Activated CD4-positive, alpha-beta memory T cell treated with anti-CD3 and anti-CD28 coated beads for 36 hours (primary cell): Measurements from ENCODE around the gene KRT9. TPM values are rescaled to one million over a fixed set of nuclear protein-coding genes. Genes with fewer than 3 reads are reported as not detected.
"Not testable (repeated sequence)": the region's sequence is repeated elsewhere in the genome, so short reads cannot be mapped to it uniquely, and the experiment has no call there.

ENCODE experiments used
- CTCF ChIA-PET: fragments of 350-600 bp; sonication (Branson Sonifier 250); formaldehyde crosslinking; loops from one replicate; lab custom pipeline; 2021; ENCODE audit warnings: antibody characterized with exemption, inconsistent platforms; lab: Charles Lee
- POLR2A ChIA-PET: fragments of 350-600 bp; sonication (Branson Sonifier 250); formaldehyde crosslinking; loops from one replicate; lab custom pipeline; 2021; ENCODE audit warnings: antibody characterized with exemption; lab: Charles Lee
- DNase-seq: peaks from one replicate; pipeline ENCODE4 v3.0.0-alpha.2; 2020
- H3K27ac Mint-ChIP-seq: one replicate; pipeline ENCODE4 v1.8.0; 2021; ENCODE audit warnings: mixed read lengths
- H3K27me3 Mint-ChIP-seq: one replicate; pipeline ENCODE4 v1.8.0; 2021; ENCODE audit warnings: mixed read lengths
- H3K36me3 Mint-ChIP-seq: one replicate; pipeline ENCODE4 v1.8.0; 2021; ENCODE audit warnings: mixed read lengths
- H3K4me1 Mint-ChIP-seq: one replicate; pipeline ENCODE4 v1.8.0; 2021; ENCODE audit warnings: low read depth, mixed read lengths
- H3K4me3 Mint-ChIP-seq: one replicate; pipeline ENCODE4 v1.8.0; 2021; ENCODE audit warnings: mild to moderate bottlenecking, mixed read lengths
- H3K9me3 Mint-ChIP-seq: one replicate; pipeline ENCODE4 v1.8.0; 2021; ENCODE audit warnings: mixed read lengths
- intact Hi-C: fragments of 100-400 bp; cut with micrococcal nuclease; formaldehyde crosslinking; loops from one replicate; pipeline ENCODE4 v1.15.1; 2023
- total RNA-seq, 2 experiments: library from RNA; stranded (reverse); gene quantifications; one replicate each; pipeline ENCODE4 v1.2.3, GENCODE V29; 2021

Gene KRT9
- total RNA-seq, 2 experiments from 2014 or later, result not detected

DNA sequence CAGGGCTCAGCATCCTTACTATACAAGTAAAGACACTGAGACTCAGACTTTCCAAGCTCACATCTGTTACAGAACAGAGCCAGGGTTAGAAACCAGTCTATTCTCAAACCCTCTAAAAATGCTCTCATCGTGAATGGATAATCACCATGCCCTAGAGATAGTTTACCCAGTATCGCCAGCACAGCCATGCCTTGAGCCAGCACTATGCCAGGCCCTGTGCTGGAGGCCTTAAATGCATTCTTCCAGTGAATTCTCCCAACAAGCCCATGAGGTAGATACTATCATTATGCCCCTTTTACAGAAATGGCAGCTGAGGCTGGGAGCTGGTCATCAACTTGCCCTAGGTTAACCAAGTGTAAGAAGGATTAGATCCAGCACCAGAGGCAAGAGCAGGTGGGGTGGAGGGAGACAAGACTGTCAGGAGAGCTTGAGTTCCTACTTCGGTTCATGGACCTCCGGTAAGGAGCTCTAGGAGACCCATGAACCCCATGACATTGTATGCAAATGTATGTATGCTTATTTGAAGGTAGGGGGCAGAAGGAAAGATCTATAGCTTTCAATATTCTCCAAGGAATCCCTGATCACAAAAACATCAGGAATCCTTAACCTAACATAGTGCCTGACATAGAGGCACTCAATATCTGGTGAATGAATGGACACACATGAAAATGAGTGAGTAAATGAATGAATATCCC lies 9.7 kb upstream of the KRT9 start:
- no peak for DNase-seq
- Mint-ChIP-seq H3K9me3 (no peaks in the 10 kb centered on the region), H3K36me3 (no peaks in the 10 kb centered on the region), H3K4me1 (no peaks in the 10 kb centered on the region), H3K27me3 (peaks cover 21% of the 10 kb centered on the region), H3K4me3 (no peak overlapping the region), H3K27ac (no peak overlapping the region)
- POLR2A ChIA-PET, result no interaction called here
- intact Hi-C loops, result no loop called here
- CTCF ChIA-PET, result interaction anchor here (0.6 to 2.1 kb wide), 5 partner anchors 13 to 83 kb away, joined by 3 to 10 read pairs (median 6); no protein-coding TSS in a partner anchor

DNA sequence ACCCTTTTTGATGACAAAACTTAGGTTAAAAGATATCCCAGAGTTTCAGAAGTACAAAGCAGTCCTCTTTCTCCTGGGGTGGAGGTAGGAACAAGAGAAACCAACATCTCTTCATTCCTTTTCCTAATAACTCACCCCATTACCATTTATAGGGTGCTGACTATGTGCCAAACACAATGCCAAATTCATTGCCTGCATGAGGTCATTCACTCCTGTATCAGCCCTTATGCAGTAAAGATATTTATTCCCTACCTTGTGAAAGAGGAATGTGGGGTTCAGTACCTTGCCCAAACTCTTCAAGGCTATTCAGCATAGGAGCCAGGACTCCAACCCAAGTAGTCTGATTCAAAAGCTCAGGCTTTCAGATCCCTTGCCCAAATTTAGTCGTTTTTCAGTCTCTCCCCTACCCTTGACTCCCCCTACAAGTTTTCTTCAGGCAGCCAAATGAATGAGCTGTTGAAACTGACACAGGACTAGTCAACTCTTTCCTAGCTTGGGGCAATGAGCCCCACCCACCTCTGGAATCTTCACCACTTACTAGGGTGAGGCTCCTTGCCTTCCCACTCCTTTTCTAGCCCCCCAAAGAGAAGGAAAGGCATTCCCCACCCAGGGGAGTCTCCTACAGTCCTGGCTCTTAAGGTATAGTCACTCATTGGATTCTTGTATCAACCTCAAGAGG lies 9.0 kb upstream of the KRT9 start:
- no peak overlapping the region for H3K27ac Mint-ChIP-seq
- no peaks in the 10 kb centered on the region for H3K4me1 Mint-ChIP-seq
- CTCF ChIA-PET, result interaction anchor here (0.6 to 2.1 kb wide), 4 partner anchors 13 to 83 kb away, joined by 3 to 10 read pairs (median 7); no protein-coding TSS in a partner anchor
- H3K4me3 Mint-ChIP-seq, result no peak overlapping the region
- peaks cover 26% of the 10 kb centered on the region for H3K27me3 Mint-ChIP-seq
- POLR2A ChIA-PET, result no interaction called here
- no peak for DNase-seq
- H3K9me3 Mint-ChIP-seq, result no peaks in the 10 kb centered on the region
- intact Hi-C loops, result no loop called here
- H3K36me3 Mint-ChIP-seq, result no peaks in the 10 kb centered on the region

DNA sequence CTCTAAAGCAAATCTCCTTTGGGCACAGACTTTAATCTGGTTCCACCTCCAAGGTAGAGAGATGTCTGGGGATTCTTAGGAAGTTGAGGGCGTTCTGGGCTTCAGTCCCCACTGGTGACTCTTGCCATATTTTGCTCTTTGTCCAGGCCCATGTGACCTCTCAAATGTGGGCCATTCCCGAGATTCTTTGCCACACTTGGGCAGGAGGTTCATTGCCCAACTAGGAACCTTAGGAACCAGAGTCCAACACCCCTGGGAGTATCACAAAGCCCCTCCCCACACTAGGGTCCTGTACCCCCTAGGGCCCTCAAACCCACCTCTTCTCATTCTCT lies 8.4 kb upstream of the KRT9 start:
- intact Hi-C loops, result no loop called here

DNA sequence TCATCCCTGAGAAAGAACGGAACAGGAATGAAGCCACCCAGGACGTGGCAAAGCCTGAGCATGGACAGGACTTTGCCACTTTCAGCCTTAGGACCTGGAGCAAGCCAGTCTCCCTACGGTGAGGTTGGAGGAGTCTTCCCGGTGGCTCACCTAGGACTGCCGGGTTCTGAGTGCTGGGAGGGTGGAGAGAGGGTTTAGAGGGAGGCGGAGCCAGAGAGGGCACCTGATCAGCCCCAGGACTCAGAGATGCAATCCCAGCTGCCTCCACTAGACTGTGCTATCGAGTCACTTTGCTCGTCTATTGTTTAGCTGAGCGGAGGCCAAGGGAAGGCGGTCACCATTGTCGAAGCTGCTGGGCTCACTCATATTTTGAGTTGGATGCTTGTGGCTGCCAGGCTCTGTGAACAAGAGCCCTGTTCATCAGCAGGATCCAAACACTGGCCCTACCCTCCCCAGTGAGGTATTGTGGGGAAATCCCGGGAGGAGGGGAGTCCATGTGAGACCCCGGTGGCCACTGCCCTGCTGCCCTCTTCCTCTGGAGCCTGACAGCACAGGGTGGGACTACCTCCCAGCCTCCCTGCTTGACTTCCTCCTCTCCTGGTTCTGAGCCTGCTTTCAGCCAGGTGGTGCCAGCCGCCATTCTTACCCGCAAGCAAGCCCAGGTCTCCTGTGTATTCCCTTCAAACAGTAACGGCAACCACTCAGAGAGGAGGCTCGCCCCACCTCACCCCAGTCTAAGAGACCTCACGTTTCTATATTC lies 7.8 kb upstream of the KRT9 start:
- peak; percentile 89 for DNase-seq
- ChIA-PET POLR2A (interaction anchor here (0.7 kb wide), 1 partner anchor 9 kb away, joined by 3 read pairs; no protein-coding TSS in a partner anchor), CTCF (interaction anchor here (0.7 to 3.1 kb wide), 11 partner anchors 8 to 164 kb away, joined by 3 to 19 read pairs (median 4); partner anchors contain the start of gene KRT9)
- Mint-ChIP-seq H3K4me3 (no peak overlapping the region), H3K27ac (no peak overlapping the region), H3K9me3 (no peaks in the 10 kb centered on the region), H3K36me3 (no peaks in the 10 kb centered on the region), H3K27me3 (peaks cover 28% of the 10 kb centered on the region), H3K4me1 (no peaks in the 10 kb centered on the region)
- intact Hi-C loops, result loop anchor here (1.0 kb wide), 1 partner anchor 30 kb away; no protein-coding TSS in a partner anchor

More for the DNA sequence above, 8.4 kb upstream of the KRT9 start:
- Mint-ChIP-seq H3K4me1 (no peaks in the 10 kb centered on the region), H3K27me3 (peaks cover 25% of the 10 kb centered on the region), H3K9me3 (no peaks in the 10 kb centered on the region), H3K27ac (no peak overlapping the region), H3K4me3 (no peak overlapping the region), H3K36me3 (no peaks in the 10 kb centered on the region)
- DNase-seq, result no peak
- ChIA-PET POLR2A (no interaction called here), CTCF (interaction anchor here (1.0 to 3.1 kb wide), 9 partner anchors 13 to 93 kb away, joined by 3 to 19 read pairs (median 4); no protein-coding TSS in a partner anchor)

DNA sequence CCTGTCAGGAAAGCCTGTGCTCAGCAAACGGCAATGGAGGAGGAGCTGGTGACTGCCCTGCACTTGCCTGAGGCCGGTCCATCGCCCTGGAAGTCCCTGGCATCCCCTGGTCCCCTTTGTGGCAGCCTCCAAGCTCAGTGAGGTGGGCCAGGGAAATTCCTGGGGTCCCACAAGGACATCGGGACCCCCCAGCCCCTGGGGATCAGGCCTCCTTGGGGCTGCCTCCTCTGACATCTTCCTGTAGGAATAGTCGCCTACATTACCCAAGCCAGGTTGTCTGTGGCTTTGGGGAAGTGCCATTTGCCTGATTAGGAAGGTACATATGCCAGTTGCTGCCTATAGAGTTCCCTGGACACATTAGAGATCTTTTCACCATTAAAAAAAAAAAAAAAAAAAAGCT lies 7.1 kb upstream of the KRT9 start:
- intact Hi-C loops, result loop anchor here (1.0 kb wide), 1 partner anchor 30 kb away; no protein-coding TSS in a partner anchor
- no peaks in the 10 kb centered on the region for H3K36me3 Mint-ChIP-seq
- ChIA-PET CTCF (interaction anchor here (1.0 to 3.1 kb wide), 10 partner anchors 8 to 92 kb away, joined by 3 to 19 read pairs (median 4); partner anchors contain the start of gene KRT9), POLR2A (interaction anchor here (0.7 kb wide), 1 partner anchor 10 kb away, joined by 3 read pairs; no protein-coding TSS in a partner anchor)
- H3K27me3 Mint-ChIP-seq, result peaks cover 26% of the 10 kb centered on the region
- H3K27ac Mint-ChIP-seq, result no peak overlapping the region
- H3K9me3 Mint-ChIP-seq, result no peaks in the 10 kb centered on the region
- H3K4me1 Mint-ChIP-seq, result no peaks in the 10 kb centered on the region
- no peak for DNase-seq
- H3K4me3 Mint-ChIP-seq, result no peak overlapping the region

DNA sequence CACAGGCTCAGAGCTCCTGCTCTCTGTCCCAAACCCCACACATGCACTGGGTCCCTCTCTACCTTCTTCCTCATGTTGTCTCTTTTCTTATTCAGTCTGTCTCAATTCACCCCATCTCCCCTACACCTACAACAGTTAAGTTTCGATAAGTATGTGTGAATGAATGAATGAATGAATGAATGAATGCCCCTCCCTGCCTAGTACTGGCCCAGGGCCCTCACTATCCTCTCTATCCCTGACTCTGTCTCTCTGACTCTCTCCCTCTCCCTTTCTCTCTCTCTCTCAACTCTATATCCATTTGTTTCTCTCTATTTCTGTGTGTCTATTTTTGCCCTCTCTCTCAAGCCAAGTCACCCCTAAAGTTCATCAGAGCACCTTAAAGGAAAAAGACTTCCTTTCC lies 6.7 kb upstream of the KRT9 start:
- H3K9me3 Mint-ChIP-seq, result no peaks in the 10 kb centered on the region

DNA sequence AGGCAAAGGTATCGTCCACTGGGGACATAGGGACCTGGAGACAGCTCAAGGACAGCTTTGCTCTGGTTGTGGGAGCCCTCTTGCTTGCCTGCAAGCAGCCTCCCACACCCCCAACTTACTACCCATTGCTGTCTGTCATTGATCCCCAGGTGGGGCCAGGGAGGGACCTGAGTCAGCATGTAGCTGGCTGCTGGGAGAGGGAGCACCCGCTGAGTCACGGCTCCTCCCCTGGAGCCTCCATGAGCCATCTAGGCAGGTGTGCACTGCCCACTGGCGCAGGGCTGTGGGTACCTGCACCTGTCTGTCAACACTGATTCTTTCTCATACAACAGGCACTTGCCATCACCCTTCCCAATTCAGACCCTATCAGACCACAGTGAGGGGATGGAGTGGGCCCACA lies 4.9 kb upstream of the KRT9 start:
- intact Hi-C loops, H3K9me3 Mint-ChIP-seq, H3K4me1 Mint-ChIP-seq, H3K4me3 Mint-ChIP-seq, POLR2A ChIA-PET, H3K27ac Mint-ChIP-seq, DNase-seq, H3K36me3 Mint-ChIP-seq: not testable (repeated sequence)
- H3K27me3 Mint-ChIP-seq, result peaks cover 33% of the 10 kb centered on the region
- CTCF ChIA-PET, result interaction anchor here (0.7 kb wide), 1 partner anchor 27 kb away, joined by 4 read pairs; no protein-coding TSS in a partner anchor

More for the DNA sequence above, 6.7 kb upstream of the KRT9 start:
- intact Hi-C loops, result no loop called here
- Mint-ChIP-seq H3K4me3 (no peak overlapping the region), H3K36me3 (no peaks in the 10 kb centered on the region), H3K27ac (no peak overlapping the region), H3K4me1 (no peaks in the 10 kb centered on the region), H3K27me3 (peaks cover 25% of the 10 kb centered on the region)
- no peak for DNase-seq
- ChIA-PET POLR2A (interaction anchor here (0.7 kb wide), 1 partner anchor 10 kb away, joined by 3 read pairs; no protein-coding TSS in a partner anchor), CTCF (interaction anchor here (1.4 to 3.1 kb wide), 4 partner anchors 30 to 88 kb away, joined by 5 to 19 read pairs (median 14); no protein-coding TSS in a partner anchor)

DNA sequence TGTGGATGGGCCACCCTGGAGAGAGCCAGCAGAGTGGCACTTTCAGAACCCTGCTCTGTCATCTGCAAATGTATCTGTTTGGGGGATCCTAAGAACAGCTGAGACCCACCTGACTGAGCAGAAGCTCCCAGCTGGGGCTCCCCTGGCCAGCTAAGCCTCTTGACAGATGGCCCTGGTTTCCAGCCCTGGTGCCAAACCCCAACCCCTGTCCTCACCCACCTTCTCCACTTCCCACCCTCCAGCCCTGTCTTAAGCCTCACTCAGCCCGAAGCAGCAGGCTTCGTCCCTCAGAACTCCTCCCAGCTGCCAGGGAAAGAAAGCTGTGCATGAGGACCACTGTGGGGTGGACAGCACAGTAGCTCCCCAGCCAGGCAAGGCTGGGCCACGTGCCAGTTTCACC lies 3.5 kb upstream of the KRT9 start:
- POLR2A ChIA-PET, result no interaction called here
- Mint-ChIP-seq H3K4me3 (no peak overlapping the region), H3K36me3 (no peaks in the 10 kb centered on the region), H3K27ac (no peak overlapping the region), H3K4me1 (no peaks in the 10 kb centered on the region), H3K9me3 (no peaks in the 10 kb centered on the region), H3K27me3 (peaks cover 33% of the 10 kb centered on the region)
- CTCF ChIA-PET, result interaction anchor here (0.7 to 0.8 kb wide), 2 partner anchors 9 to 26 kb away, joined by 3 read pairs; no protein-coding TSS in a partner anchor
- intact Hi-C loops, result no loop called here
- DNase-seq, result no peak

DNA sequence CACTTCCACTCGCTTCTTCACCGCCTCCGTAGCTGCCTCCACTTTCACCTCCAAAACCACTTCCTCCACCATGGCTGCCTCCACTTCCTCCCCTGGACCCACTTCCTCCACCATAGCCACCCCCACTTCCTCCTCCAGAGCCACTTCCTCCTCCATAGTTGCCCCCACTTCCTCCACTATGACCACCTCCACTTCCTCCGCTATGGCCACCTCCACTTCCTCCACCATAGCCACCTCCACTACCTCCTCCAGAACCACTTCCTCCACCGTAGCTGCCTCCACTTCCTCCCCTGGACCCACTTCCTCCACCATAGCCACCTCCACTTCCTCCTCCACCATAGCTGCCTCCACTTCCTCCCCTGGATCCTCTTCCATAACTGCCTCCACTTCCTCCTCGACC lies 4.5 kb downstream of the KRT9 start:
- Mint-ChIP-seq H3K27ac (peak overlapping the region; percentile 9), H3K4me3 (no peak overlapping the region), H3K9me3 (peaks cover 6% of the 10 kb centered on the region), H3K27me3 (peaks cover 5% of the 10 kb centered on the region), H3K36me3 (no peaks in the 10 kb centered on the region), H3K4me1 (peaks cover 6% of the 10 kb centered on the region)
- peak; percentile 16 for DNase-seq
- POLR2A ChIA-PET, result no interaction called here
- intact Hi-C loops, result no loop called here
- CTCF ChIA-PET, result interaction anchor here (1.7 to 5.4 kb wide), 2 partner anchors 12 to 18 kb away, joined by 4 to 27 read pairs; no protein-coding TSS in a partner anchor

DNA sequence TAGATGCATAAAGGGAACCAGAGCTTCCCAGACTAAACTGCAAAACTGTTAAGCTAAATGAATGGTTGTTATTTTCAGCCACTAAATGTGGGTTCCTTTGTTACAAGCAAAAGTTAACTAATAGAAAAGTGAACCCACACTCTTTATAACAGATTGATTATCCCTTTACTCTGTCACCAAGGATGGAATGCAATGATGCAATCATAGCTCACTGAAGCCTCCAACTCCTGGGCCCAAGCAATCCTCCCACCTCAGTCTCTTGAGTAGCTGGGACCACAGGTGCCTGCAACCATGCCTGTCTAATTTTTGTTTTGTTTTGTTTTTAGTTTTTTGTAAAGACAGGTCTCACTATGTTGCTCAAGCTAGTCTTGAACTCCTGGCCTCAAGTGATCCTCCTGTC lies 6.5 kb downstream of the KRT9 start:
- DNase-seq, result no peak
- H3K4me1 Mint-ChIP-seq, result peaks cover 6% of the 10 kb centered on the region
- CTCF ChIA-PET, result interaction anchor here (1.1 to 5.4 kb wide), 3 partner anchors 14 to 83 kb away, joined by 3 to 27 read pairs (median 4); no protein-coding TSS in a partner anchor
- intact Hi-C loops, result no loop called here
- POLR2A ChIA-PET, result no interaction called here
- peaks cover 6% of the 10 kb centered on the region for H3K9me3 Mint-ChIP-seq
- H3K27me3 Mint-ChIP-seq, result peaks cover 10% of the 10 kb centered on the region
- no peak overlapping the region for H3K4me3 Mint-ChIP-seq
- H3K36me3 Mint-ChIP-seq, result no peaks in the 10 kb centered on the region
- no peak overlapping the region for H3K27ac Mint-ChIP-seq

DNA sequence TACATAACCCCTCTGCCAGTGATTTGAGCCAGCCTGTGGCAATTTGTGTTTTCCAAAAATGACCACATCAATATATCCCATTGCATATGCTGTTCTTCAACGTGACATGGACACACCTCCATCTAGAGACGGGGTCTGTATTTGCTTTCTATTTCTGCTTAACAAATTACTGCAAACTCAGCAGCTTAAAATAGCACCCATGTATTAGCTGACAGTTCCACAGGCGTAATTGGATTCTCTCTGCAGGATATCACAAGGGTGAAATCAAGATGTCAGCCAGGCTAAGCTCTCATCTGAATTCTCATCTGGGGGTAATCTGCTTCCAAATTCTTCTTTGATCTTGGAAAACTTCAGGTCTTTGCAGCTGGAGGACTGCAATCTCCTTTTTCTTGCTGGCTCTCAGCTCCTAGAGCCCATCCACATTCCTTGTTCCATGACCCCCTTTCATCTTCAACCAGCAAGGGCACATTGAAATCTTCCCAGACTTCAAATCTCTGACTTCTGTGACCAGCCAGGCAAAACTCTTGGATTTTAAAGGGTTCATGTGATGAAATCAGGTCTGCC lies 8.2 kb downstream of the KRT9 start:
- peaks cover 6% of the 10 kb centered on the region for H3K9me3 Mint-ChIP-seq
- peaks cover 20% of the 10 kb centered on the region for H3K27me3 Mint-ChIP-seq
- ChIA-PET CTCF (interaction anchor here (5.4 kb wide), 1 partner anchor 14 kb away, joined by 27 read pairs; no protein-coding TSS in a partner anchor), POLR2A (no interaction called here)
- H3K27ac Mint-ChIP-seq, result no peak overlapping the region
- H3K4me3 Mint-ChIP-seq, result no peak overlapping the region
- H3K36me3 Mint-ChIP-seq, result no peaks in the 10 kb centered on the region
- DNase-seq, result no peak
- H3K4me1 Mint-ChIP-seq, result peaks cover 6% of the 10 kb centered on the region
- intact Hi-C loops, result no loop called here
